Measurements from ENCODE around the gene PKNOX1.
A peak's percentile ranks its signal among the peaks of the same experiment; 100 is the strongest.
"Not testable (repeated sequence)": the region's sequence is repeated elsewhere in the genome, so short reads cannot be mapped to it uniquely, and the experiment has no call there.

Gene PKNOX1

GRCh38 chr21:42956824-42957630 is 17.3 kb upstream of the PKNOX1 start:
- no peak for DNase-seq

- DNase-seq: not testable (repeated sequence)
Measured at GRCh38 chr21:42958122-42958521, 16.2 kb upstream of the PKNOX1 start.

GRCh38 chr21:42959728-42960127 is 14.6 kb upstream of the PKNOX1 start:
- no peak for DNase-seq

- DNase-seq: no peak
Measured at GRCh38 chr21:42962380-42963007, 11.9 kb upstream of the PKNOX1 start.

GRCh38 chr21:42964086-42964485 is 10.3 kb upstream of the PKNOX1 start:
- DNase-seq: no peak

GRCh38 chr21:42964546-42965210 is 9.7 kb upstream of the PKNOX1 start:
- DNase-seq: no peak

GRCh38 chr21:42965211-42965560 is 9.2 kb upstream of the PKNOX1 start:
- no peak for DNase-seq

GRCh38 chr21:42967616-42968015 is 6.7 kb upstream of the PKNOX1 start:
- DNase-seq: not testable (repeated sequence)

GRCh38 chr21:42969193-42969600 is 5.2 kb upstream of the PKNOX1 start:
- no peak for DNase-seq

- no peak for DNase-seq
Measured at GRCh38 chr21:42970946-42971653, 3.3 kb upstream of the PKNOX1 start.

GRCh38 chr21:42971897-42972275 is 2.5 kb upstream of the PKNOX1 start:
- DNase-seq: no peak

- DNase-seq: no peak
Measured at GRCh38 chr21:42973309-42973990, 912 bp upstream of the PKNOX1 start.

GRCh38 chr21:42974832-42975820 is 764 bp downstream of the PKNOX1 start:
- peak; percentile 62 to 69 for DNase-seq

GRCh38 chr21:42975886-42976608 is 1.7 kb downstream of the PKNOX1 start:
- no peak for DNase-seq

- DNase-seq: no peak
Measured at GRCh38 chr21:42980312-42981213, 6.2 kb downstream of the PKNOX1 start.

GRCh38 chr21:42981214-42981523 is 6.8 kb downstream of the PKNOX1 start:
- DNase-seq: no peak

- DNase-seq: no peak
Measured at GRCh38 chr21:42981862-42982261, 7.5 kb downstream of the PKNOX1 start.

- DNase-seq: peak in 1 of 2 donors; percentile 12
Measured at GRCh38 chr21:42983103-42983502, 8.7 kb downstream of the PKNOX1 start.

GRCh38 chr21:42983869-42984268 is 9.5 kb downstream of the PKNOX1 start:
- no peak for DNase-seq

All from CD4-positive, alpha-beta T cell treated with Interleukin-4 for 1 hour (primary cell).